Measurements from ENCODE around the gene ACOT7. TPM values are rescaled to one million over a fixed set of nuclear protein-coding genes. Genes with fewer than 3 reads are reported as not detected.

ACOT7 gene
- total and polyA plus RNA-seq, 2 experiments from 2014 or later, result 167 to 169 TPM

GRCh38 chr1:6420454-6421042 is 27.0 kb upstream of the ACOT7 start:
- TF ChIP-seq POLR2AphosphoS5 (IDR thresholded peaks at IDR 0.05; ENCODE audit: low read depth) (no peak), EZH2 (IDR thresholded peaks at IDR 0.05; ENCODE audit: low read depth, unreplicated experiment) (peak; percentile 1)
- TF ChIP-seq, protein P1, sequence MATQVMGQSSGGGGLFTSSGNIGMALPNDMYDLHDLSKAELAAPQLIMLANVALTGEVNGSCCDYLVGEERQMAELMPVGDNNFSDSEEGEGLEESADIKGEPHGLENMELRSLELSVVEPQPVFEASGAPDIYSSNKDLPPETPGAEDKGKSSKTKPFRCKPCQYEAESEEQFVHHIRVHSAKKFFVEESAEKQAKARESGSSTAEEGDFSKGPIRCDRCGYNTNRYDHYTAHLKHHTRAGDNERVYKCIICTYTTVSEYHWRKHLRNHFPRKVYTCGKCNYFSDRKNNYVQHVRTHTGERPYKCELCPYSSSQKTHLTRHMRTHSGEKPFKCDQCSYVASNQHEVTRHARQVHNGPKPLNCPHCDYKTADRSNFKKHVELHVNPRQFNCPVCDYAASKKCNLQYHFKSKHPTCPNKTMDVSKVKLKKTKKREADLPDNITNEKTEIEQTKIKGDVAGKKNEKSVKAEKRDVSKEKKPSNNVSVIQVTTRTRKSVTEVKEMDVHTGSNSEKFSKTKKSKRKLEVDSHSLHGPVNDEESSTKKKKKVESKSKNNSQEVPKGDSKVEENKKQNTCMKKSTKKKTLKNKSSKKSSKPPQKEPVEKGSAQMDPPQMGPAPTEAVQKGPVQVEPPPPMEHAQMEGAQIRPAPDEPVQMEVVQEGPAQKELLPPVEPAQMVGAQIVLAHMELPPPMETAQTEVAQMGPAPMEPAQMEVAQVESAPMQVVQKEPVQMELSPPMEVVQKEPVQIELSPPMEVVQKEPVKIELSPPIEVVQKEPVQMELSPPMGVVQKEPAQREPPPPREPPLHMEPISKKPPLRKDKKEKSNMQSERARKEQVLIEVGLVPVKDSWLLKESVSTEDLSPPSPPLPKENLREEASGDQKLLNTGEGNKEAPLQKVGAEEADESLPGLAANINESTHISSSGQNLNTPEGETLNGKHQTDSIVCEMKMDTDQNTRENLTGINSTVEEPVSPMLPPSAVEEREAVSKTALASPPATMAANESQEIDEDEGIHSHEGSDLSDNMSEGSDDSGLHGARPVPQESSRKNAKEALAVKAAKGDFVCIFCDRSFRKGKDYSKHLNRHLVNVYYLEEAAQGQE (IDR thresholded peaks at IDR 0.05; ENCODE audit: unreplicated experiment), result peak; percentile 54
- Histone ChIP-seq H3K36me3 (ENCODE audit: insufficient read depth) (no peaks in the 10 kb centered on the region), H3K4me2 (peak overlapping the region; percentile 85), H2AFZ (peak overlapping the region; percentile 83), H3K79me2 (replicated peaks; ENCODE audit: insufficient read depth) (no peaks in the 10 kb centered on the region), H3K9me2 (ENCODE audit: insufficient read depth) (no peaks in the 10 kb centered on the region), H3K27me3 (ENCODE audit: insufficient read depth) (peaks cover 100% of the 10 kb centered on the region), H3K27ac (ENCODE audit: low read depth) (no peak overlapping the region), H3K4me1 (ENCODE audit: insufficient read depth) (peaks cover 8% of the 10 kb centered on the region; the same call in 1 of the 2 replicates), H3F3A (replicated peaks; ENCODE audit: low read depth) (peaks cover 22% of the 10 kb centered on the region), H3K4me3 (peak overlapping the region; percentile 65), H4K20me1 (replicated peaks; ENCODE audit: insufficient read depth) (peaks cover 8% of the 10 kb centered on the region; the same call in 1 of the 2 replicates)
- H3K27me3 Mint-ChIP-seq (ENCODE audit: insufficient read depth, low read depth, poor library complexity), result peaks cover 90% of the 10 kb centered on the region
- H3K4me1 Mint-ChIP-seq, result peaks cover 7% of the 10 kb centered on the region; the same call in 2 of the 3 replicates
- peak; percentile 10 for ATAC-seq
- H3K36me3 Mint-ChIP-seq (ENCODE audit: low read depth), result no peaks in the 10 kb centered on the region
- peak overlapping the region; percentile 55; the same call in 2 of the 3 replicates for H3K4me3 Mint-ChIP-seq
- peak; percentile 54 for DNase-seq (ENCODE audit: low spot score)
- no peak overlapping the region for H3K27ac Mint-ChIP-seq
- H3K9me3 Mint-ChIP-seq, result no peaks in the 10 kb centered on the region

DNA sequence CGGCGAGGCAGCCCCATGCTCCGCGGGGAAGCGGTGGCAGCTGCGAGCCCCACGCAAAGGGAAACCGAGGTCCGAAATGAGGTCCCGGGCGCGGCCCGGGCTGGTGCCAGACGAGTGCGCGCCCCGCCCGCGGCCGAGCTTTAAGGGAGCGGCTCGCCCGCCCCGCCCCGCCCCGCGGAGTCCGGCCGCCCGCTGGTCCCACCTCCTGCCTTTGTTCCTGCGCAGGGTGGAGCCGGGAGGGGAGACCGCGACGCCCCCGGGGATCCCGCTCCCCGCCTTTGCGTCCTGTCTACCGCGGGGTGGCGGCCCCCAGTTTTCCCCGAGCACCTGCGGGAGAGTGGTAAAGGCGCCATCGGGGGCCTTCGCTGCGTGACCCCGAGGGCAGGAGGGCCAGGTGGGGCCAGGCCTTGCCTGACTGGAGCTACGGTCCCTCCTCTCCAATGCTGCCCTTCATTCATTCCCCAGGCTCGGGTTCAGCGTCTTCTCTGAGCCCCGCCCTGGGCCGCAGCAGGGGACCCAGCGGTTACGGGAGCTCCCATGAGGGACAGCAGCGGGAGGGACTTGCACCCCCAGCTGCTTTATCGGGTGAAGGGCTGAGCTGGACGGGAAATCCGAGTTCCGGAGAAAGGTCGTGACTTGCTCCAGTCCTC is 26.4 kb upstream of the ACOT7 start, which contains the start of gene HES2:
Gene HES2 (minus strand): TSS at position 116 of the 650 bp plus-strand sequence. CDS start 99 bp downstream, at position 17.
- no peaks in the 10 kb centered on the region for H3K36me3 ChIP-seq (ENCODE audit: insufficient read depth)
- peak within 1 kb of the TSS; percentile 65 for H3K4me3 ChIP-seq
- H3K4me1 ChIP-seq (ENCODE audit: insufficient read depth), result peaks cover 14% of the 10 kb centered on the region
- H3K27ac Mint-ChIP-seq, result no peak within 1 kb of the TSS
- peaks cover 8% of the 10 kb centered on the region; the same call in 1 of the 2 replicates for H4K20me1 ChIP-seq (replicated peaks; ENCODE audit: insufficient read depth)
- no peaks in the 10 kb centered on the region for H3K9me2 ChIP-seq (ENCODE audit: insufficient read depth)
- no peaks in the 10 kb centered on the region for H3K9me3 Mint-ChIP-seq
- peak within 1 kb of the TSS; percentile 85 for H3K4me2 ChIP-seq
- H3K27me3 Mint-ChIP-seq (ENCODE audit: insufficient read depth, low read depth, poor library complexity), result peaks cover 91% of the 10 kb centered on the region
- peak; percentile 42 for ATAC-seq
- peak within 1 kb of the TSS; percentile 65 for H3K4me3 Mint-ChIP-seq
- H2AFZ ChIP-seq, result peak within 1 kb of the TSS; percentile 83
- H3K4me1 Mint-ChIP-seq, result peaks cover 10% of the 10 kb centered on the region; the same call in 2 of the 3 replicates
- no peak within 1 kb of the TSS for H3K27ac ChIP-seq (ENCODE audit: low read depth)
- no peaks in the 10 kb centered on the region for H3K36me3 Mint-ChIP-seq (ENCODE audit: low read depth)
- peak; percentile 74 for DNase-seq (ENCODE audit: low spot score)
- H3K79me2 ChIP-seq (replicated peaks; ENCODE audit: insufficient read depth), result no peaks in the 10 kb centered on the region
- H3F3A ChIP-seq (replicated peaks; ENCODE audit: low read depth), result peaks cover 25% of the 10 kb centered on the region
- H3K27me3 ChIP-seq (ENCODE audit: insufficient read depth), result peaks cover 100% of the 10 kb centered on the region
- TF ChIP-seq EZH2phosphoT487 (IDR thresholded peaks at IDR 0.05; ENCODE audit: unreplicated experiment) (no peak), NANOG (IDR thresholded peaks at IDR 0.05; ENCODE audit: borderline replicate concordance) (no peak), JUNB (IDR thresholded peaks at IDR 0.05; ENCODE audit: unreplicated experiment) (no peak), ZNF114 (CRISPR knock-in tag; IDR thresholded peaks at IDR 0.05) (no peak)
- TF ChIP-seq, protein P2, sequence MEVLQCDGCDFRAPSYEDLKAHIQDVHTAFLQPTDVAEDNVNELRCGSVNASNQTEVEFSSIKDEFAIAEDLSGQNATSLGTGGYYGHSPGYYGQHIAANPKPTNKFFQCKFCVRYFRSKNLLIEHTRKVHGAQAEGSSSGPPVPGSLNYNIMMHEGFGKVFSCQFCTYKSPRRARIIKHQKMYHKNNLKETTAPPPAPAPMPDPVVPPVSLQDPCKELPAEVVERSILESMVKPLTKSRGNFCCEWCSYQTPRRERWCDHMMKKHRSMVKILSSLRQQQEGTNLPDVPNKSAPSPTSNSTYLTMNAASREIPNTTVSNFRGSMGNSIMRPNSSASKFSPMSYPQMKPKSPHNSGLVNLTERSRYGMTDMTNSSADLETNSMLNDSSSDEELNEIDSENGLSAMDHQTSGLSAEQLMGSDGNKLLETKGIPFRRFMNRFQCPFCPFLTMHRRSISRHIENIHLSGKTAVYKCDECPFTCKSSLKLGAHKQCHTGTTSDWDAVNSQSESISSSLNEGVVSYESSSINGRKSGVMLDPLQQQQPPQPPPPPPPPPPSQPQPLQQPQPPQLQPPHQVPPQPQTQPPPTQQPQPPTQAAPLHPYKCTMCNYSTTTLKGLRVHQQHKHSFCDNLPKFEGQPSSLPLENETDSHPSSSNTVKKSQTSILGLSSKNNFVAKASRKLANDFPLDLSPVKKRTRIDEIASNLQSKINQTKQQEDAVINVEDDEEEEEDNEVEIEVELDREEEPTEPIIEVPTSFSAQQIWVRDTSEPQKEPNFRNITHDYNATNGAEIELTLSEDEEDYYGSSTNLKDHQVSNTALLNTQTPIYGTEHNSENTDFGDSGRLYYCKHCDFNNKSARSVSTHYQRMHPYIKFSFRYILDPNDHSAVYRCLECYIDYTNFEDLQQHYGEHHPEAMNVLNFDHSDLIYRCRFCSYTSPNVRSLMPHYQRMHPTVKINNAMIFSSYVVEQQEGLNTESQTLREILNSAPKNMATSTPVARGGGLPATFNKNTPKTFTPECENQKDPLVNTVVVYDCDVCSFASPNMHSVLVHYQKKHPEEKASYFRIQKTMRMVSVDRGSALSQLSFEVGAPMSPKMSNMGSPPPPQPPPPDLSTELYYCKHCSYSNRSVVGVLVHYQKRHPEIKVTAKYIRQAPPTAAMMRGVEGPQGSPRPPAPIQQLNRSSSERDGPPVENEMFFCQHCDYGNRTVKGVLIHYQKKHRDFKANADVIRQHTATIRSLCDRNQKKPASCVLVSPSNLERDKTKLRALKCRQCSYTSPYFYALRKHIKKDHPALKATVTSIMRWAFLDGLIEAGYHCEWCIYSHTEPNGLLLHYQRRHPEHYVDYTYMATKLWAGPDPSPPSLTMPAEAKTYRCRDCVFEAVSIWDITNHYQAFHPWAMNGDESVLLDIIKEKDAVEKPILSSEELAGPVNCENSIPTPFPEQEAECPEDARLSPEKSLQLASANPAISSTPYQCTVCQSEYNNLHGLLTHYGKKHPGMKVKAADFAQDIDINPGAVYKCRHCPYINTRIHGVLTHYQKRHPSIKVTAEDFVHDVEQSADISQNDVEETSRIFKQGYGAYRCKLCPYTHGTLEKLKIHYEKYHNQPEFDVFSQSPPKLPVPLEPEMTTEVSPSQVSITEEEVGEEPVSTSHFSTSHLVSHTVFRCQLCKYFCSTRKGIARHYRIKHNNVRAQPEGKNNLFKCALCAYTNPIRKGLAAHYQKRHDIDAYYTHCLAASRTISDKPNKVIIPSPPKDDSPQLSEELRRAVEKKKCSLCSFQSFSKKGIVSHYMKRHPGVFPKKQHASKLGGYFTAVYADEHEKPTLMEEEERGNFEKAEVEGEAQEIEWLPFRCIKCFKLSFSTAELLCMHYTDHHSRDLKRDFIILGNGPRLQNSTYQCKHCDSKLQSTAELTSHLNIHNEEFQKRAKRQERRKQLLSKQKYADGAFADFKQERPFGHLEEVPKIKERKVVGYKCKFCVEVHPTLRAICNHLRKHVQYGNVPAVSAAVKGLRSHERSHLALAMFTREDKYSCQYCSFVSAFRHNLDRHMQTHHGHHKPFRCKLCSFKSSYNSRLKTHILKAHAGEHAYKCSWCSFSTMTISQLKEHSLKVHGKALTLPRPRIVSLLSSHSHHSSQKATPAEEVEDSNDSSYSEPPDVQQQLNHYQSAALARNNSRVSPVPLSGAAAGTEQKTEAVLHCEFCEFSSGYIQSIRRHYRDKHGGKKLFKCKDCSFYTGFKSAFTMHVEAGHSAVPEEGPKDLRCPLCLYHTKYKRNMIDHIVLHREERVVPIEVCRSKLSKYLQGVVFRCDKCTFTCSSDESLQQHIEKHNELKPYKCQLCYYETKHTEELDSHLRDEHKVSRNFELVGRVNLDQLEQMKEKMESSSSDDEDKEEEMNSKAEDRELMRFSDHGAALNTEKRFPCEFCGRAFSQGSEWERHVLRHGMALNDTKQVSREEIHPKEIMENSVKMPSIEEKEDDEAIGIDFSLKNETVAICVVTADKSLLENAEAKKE (CRISPR knock-in tag; IDR thresholded peaks at IDR 0.05), result no peak
- TF ChIP-seq, protein P3, sequence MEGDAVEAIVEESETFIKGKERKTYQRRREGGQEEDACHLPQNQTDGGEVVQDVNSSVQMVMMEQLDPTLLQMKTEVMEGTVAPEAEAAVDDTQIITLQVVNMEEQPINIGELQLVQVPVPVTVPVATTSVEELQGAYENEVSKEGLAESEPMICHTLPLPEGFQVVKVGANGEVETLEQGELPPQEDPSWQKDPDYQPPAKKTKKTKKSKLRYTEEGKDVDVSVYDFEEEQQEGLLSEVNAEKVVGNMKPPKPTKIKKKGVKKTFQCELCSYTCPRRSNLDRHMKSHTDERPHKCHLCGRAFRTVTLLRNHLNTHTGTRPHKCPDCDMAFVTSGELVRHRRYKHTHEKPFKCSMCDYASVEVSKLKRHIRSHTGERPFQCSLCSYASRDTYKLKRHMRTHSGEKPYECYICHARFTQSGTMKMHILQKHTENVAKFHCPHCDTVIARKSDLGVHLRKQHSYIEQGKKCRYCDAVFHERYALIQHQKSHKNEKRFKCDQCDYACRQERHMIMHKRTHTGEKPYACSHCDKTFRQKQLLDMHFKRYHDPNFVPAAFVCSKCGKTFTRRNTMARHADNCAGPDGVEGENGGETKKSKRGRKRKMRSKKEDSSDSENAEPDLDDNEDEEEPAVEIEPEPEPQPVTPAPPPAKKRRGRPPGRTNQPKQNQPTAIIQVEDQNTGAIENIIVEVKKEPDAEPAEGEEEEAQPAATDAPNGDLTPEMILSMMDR (conservative IDR thresholded peaks at IDR 0.05; ENCODE audit: low read depth in 2 of 2), result no peak

Measured in GM23338 (cell line).